Thyroid gland (tissue), 4 donors: Measurements from ENCODE around the gene SUPV3L1.

Source experiments
- POLR2A ChIP-seq, 2 donors: fragments of 450-650 bp; IDR thresholded peaks; one replicate each; pipeline ENCODE4 v1.6.1; 2017; ENCODE audit warnings: antibody characterized with exemption in 2 of 2, mild to moderate bottlenecking in 2 of 2, moderate library complexity in 1 of 2
- TF ChIP-seq, protein P1 (sequence below), 6 experiments: fragments of 200-600 bp in 3 of 6; fragments of 450-650 bp in 3 of 6; sonication (generic) in 3 of 6; IDR thresholded peaks; one replicate each; pipeline ENCODE4 v1.5.1; 2016 to 2019; ENCODE audit warnings: antibody characterized with exemption in 6 of 6, mild to moderate bottlenecking in 2 of 6, inconsistent platforms in 1 of 6, moderate library complexity in 1 of 6

DNA sequence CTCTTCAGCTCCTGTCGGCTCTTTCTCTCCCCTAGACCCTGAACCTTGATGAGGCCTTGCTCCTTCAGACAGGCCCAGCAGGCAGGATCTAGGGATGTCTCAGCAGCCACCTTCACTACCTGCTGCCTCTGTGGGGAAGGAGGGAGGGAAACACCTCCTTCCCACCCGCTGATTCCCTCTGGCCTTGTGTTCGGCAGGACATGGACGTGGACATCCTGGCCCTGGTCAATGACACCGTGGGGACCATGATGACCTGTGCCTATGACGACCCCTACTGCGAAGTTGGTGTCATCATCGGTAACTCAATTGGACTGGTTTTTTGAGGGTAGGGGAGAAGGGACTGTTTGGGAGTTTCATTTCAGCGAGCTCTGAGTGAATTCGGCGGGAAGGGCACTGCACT, 60.4 kb downstream of the SUPV3L1 start:
- TF ChIP-seq, protein P1, sequence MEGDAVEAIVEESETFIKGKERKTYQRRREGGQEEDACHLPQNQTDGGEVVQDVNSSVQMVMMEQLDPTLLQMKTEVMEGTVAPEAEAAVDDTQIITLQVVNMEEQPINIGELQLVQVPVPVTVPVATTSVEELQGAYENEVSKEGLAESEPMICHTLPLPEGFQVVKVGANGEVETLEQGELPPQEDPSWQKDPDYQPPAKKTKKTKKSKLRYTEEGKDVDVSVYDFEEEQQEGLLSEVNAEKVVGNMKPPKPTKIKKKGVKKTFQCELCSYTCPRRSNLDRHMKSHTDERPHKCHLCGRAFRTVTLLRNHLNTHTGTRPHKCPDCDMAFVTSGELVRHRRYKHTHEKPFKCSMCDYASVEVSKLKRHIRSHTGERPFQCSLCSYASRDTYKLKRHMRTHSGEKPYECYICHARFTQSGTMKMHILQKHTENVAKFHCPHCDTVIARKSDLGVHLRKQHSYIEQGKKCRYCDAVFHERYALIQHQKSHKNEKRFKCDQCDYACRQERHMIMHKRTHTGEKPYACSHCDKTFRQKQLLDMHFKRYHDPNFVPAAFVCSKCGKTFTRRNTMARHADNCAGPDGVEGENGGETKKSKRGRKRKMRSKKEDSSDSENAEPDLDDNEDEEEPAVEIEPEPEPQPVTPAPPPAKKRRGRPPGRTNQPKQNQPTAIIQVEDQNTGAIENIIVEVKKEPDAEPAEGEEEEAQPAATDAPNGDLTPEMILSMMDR (IDR thresholded peaks at IDR 0.05) = no peak
- no peak for TF ChIP-seq POLR2A (IDR thresholded peaks at IDR 0.05)
